HG02610 (cell line): ENCODE measurements around the gene CAMKK2.
"Not testable (repeated sequence)": the region's sequence is repeated elsewhere in the genome, so short reads cannot be mapped to it uniquely, and the experiment has no call there.

Source experiments
- ATAC-seq: cut with Tn5 transposase; IDR thresholded peaks from one replicate; pipeline ENCODE4 v1.9.1; 2021; ENCODE audit warnings: mild to moderate bottlenecking, moderate library complexity; ENCODE audit not compliant: unreplicated experiment

CAMKK2 gene

GRCh38 chr12:121296618-121297434 is at the start of gene CAMKK2:
Gene CAMKK2, minus strand, starts transcription at chr12:121296709. Its CDS starts 22,183 bp downstream, at chr12:121274526.
- ATAC-seq = peak; percentile 86

GRCh38 chr12:121345151-121345815 is 48.8 kb upstream of the CAMKK2 start:
- ATAC-seq = no peak

GRCh38 chr12:121344506-121344905 is 48.0 kb upstream of the CAMKK2 start:
- ATAC-seq = no peak

GRCh38 chr12:121337416-121337815 is 40.9 kb upstream of the CAMKK2 start:
- no peak for ATAC-seq

GRCh38 chr12:121334513-121335343 is 38.2 kb upstream of the CAMKK2 start:
- ATAC-seq = no peak

GRCh38 chr12:121333747-121334146 is 37.2 kb upstream of the CAMKK2 start:
- no peak for ATAC-seq

- ATAC-seq = no peak
Measured at GRCh38 chr12:121331248-121331647, 34.7 kb upstream of the CAMKK2 start.

- no peak for ATAC-seq
Measured at GRCh38 chr12:121330692-121331091, 34.2 kb upstream of the CAMKK2 start.

GRCh38 chr12:121330195-121330594 is 33.7 kb upstream of the CAMKK2 start:
- ATAC-seq = no peak

GRCh38 chr12:121328620-121329019 is 32.1 kb upstream of the CAMKK2 start:
- no peak for ATAC-seq

GRCh38 chr12:121326996-121327674 is 30.6 kb upstream of the CAMKK2 start:
- no peak for ATAC-seq

GRCh38 chr12:121325922-121326396 is 29.4 kb upstream of the CAMKK2 start:
- ATAC-seq = no peak

GRCh38 chr12:121323908-121324307 is 27.4 kb upstream of the CAMKK2 start:
- ATAC-seq = no peak

- ATAC-seq = no peak
Measured at GRCh38 chr12:121318121-121318520, 21.6 kb upstream of the CAMKK2 start.

- no peak for ATAC-seq
Measured at GRCh38 chr12:121314431-121314830, 17.9 kb upstream of the CAMKK2 start.

GRCh38 chr12:121310231-121310630 is 13.7 kb upstream of the CAMKK2 start:
- not testable (repeated sequence) for ATAC-seq

GRCh38 chr12:121307397-121307796 is 10.9 kb upstream of the CAMKK2 start:
- ATAC-seq = not testable (repeated sequence)

GRCh38 chr12:121304306-121304705 is 7.8 kb upstream of the CAMKK2 start:
- ATAC-seq = no peak

- ATAC-seq = no peak
Measured at GRCh38 chr12:121301876-121302275, 5.4 kb upstream of the CAMKK2 start.

- no peak for ATAC-seq
Measured at GRCh38 chr12:121300083-121300819, 3.7 kb upstream of the CAMKK2 start.
